NB4 (cell line): Measurements from ENCODE around the gene SLC26A2.

Source experiments
- MYC ChIP-seq: IDR thresholded peaks from 2 replicates; pipeline ENCODE4 v1.6.1; 2011; ENCODE audit warnings: low read depth, low read length
- POLR2A ChIP-seq: IDR thresholded peaks from 2 replicates; pipeline ENCODE4 v1.6.1; 2011; ENCODE audit warnings: mild to moderate bottlenecking; ENCODE audit not compliant: insufficient read length; ENCODE audit errors: extremely low read depth
- TF ChIP-seq, protein P1 (sequence below): IDR thresholded peaks from one replicate; pipeline ENCODE4 v1.5.1; 2012; ENCODE audit warnings: low read depth, low read length
- TF ChIP-seq, protein P2 (sequence below): IDR thresholded peaks from 2 replicates; pipeline ENCODE4 v1.6.1; 2011; ENCODE audit warnings: low read depth, low read length

GRCh38 chr5:149942199-149942598, 18.4 kb upstream of the SLC26A2 start:
- TF ChIP-seq, protein P1, sequence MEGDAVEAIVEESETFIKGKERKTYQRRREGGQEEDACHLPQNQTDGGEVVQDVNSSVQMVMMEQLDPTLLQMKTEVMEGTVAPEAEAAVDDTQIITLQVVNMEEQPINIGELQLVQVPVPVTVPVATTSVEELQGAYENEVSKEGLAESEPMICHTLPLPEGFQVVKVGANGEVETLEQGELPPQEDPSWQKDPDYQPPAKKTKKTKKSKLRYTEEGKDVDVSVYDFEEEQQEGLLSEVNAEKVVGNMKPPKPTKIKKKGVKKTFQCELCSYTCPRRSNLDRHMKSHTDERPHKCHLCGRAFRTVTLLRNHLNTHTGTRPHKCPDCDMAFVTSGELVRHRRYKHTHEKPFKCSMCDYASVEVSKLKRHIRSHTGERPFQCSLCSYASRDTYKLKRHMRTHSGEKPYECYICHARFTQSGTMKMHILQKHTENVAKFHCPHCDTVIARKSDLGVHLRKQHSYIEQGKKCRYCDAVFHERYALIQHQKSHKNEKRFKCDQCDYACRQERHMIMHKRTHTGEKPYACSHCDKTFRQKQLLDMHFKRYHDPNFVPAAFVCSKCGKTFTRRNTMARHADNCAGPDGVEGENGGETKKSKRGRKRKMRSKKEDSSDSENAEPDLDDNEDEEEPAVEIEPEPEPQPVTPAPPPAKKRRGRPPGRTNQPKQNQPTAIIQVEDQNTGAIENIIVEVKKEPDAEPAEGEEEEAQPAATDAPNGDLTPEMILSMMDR: no peak
- TF ChIP-seq, protein P2, sequence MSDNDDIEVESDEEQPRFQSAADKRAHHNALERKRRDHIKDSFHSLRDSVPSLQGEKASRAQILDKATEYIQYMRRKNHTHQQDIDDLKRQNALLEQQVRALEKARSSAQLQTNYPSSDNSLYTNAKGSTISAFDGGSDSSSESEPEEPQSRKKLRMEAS: no peak
- no peak for TF ChIP-seq POLR2A
- no peak for TF ChIP-seq MYC
